HT-29 (cell line): Measurements from ENCODE around the gene MT3. TPM values are rescaled to one million over a fixed set of nuclear protein-coding genes. Genes with fewer than 3 reads are reported as not detected.

Experiments used
- DNase-seq: peaks from one replicate; pipeline ENCODE4 v3.0.0-alpha.2; 2015; ENCODE audit warnings: low spot score
- total RNA-seq: library from RNA; depleted of rRNA; stranded (reverse); fragments of >200 nt; shearing (Covaris generic); gene quantifications from 2 replicates; pipeline ENCODE4 v1.2.3, GENCODE V29; 2014; rRNA removed

Gene MT3
- total RNA-seq: 3.5 TPM in 1 of 2 replicates, not detected in the other

GRCh38 chr16:56589141-56590039 lies at the start of gene MT3:
Gene MT3, plus strand, starts transcription at chr16:56589528. Its CDS starts 63 bp downstream, at chr16:56589591.
- DNase-seq: no peak

DNA sequence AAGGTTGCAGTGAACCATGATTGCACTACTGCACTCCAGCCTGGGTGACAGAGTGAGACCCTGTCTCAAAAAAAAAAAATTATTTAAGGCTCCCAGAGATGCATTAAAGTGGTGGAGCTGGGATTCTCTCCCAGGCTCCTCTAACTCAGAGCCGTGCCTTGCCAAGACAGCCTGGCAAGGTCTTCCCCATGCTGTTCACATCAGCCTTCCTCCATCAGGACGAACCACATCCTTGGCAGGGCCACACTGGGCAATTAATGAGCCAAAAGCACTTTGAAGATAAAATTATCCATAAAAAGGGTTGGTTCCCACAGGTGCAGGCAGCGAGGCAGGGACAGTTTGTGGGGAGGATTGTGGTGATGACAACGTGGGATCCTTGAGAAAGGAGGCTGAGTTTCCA lies 49.7 kb upstream of the MT3 start:
- no peak for DNase-seq

- no peak for DNase-seq
Observed at GRCh38 chr16:56542039-56542438, 47.3 kb upstream of the MT3 start.

DNA sequence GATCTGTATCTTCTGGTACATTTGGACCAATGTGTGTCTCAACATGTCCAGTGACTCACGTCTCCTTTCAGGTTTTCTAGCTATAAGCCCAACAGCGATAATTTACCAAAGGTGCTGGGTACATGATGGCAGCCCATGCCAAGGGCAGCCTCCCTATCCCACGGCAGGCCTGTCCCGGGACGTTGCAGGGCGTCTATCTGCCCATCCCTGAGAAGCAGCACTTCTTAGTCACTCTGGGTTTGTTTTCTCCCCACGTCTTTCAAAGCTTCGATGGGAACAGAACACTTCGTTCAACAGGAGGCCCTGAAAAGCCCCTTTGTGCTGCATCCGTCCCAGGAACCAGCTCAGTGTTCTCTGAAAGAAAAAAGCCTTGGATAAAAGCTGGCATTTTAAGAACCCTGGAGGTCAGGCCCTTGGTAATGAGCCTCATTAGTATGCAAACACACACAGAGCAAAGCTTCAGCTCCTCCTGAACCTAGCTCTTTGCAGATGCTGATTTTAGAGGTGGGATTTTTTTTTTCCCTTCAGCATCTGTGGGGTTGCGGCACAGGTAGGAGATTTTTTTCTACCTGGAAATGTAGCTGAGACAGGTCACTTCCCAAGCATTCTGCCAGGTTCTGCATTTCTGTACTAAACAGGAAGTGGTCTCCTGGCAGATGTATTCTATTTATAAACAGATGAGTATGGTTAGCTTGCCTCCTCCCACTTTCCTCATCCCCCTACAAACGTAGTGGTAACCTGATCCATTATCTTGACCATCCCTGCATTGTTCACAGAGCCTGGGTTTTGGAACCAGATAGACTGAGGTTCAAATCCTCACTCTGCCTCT lies 42.0 kb upstream of the MT3 start:
- DNase-seq: no peak

DNA sequence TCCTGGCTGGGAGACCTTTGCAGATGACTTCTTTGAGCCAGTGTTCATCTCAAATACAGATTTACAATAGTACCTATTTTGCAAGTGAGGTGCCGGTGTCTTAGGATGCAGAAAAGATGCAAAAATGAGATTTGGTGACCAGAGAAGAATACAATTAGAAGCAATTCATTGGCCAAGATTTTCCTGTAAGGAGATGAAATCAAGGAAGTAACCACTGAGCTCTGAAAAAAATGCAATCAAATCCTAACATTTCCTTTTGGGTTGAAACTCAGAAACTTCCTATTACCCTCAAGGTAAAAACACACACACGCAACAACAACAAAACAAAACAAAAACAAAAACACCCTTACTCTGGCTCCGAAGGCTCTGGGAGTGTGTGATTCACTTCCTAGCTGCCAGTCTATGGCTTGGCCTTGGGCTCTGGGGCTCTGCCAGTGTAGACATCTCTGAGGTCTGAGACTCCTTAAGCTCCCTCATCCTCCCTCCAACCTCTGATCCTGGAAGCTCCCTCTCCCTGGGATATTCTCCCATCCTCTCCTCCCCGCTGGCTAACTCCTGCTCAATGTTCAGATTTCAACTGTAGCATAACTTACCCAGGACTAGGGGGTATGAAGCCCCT lies 41.3 kb upstream of the MT3 start:
- no peak for DNase-seq

DNA sequence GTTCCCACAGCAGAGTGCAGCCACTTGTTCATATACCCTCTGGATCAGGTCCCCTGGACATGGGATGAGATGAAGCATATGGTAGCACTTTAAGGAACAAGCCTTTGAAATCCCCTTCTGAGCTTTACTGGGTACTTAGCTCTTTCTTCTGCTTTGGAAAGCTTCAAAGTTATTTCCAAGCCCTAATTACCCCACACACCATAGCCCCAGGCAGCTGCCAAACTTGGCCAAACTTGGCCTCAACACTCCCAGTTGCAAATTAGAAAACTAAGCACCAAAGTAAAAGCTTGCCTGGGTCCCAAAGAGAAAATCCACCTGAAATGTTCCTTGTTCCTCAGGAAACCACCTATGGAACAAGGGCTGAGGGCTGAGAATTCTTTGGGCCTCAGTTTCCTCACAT lies 40.2 kb upstream of the MT3 start:
- DNase-seq: no peak

GRCh38 chr16:56549744-56550385 lies 39.5 kb upstream of the MT3 start:
- no peak for DNase-seq

DNA sequence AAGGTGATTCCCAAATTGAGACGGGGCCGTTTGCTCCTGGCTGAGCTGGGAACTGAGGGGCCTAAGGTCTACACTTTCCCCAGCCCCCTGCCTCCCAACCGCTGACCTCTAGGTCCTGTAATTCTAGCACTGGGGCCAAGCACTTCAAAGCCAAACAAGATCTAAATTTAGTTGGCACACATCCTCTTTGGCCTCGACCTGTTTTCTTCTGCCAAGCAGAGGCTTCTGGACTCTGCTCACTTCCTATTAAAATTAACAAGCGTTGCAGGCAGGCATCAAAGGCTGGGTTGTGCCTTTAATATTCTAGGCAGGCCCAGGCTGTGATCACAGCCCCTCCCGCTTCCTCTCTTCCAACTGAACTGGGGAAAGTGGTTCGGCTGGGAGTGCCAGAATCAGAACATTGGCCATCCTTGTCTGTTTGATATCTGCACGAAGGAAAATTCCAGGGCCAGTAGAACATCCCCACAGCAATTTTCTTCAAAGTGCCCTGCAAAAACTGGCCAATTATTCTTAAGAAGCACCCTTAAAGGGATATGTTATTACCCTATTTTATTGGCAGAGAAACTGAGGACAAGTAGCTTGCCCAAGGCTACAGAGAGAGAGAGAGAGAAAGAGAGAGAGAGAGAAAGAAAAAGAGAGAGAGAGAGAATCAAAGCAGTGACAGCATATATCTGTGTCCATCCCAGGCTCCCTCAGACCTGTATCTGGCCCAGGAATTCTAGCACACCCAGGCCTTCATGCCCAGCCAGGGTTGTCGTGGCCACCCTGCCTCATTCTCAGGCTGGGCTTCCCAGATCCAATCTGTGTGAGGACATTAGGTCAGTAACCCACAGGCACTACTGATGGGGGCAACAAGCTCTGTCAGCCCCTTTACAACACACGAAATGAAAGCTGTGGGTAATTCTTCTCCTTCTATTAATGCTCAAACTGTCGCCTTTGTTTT lies 37.3 kb upstream of the MT3 start:
- peak; percentile 23 for DNase-seq

DNA sequence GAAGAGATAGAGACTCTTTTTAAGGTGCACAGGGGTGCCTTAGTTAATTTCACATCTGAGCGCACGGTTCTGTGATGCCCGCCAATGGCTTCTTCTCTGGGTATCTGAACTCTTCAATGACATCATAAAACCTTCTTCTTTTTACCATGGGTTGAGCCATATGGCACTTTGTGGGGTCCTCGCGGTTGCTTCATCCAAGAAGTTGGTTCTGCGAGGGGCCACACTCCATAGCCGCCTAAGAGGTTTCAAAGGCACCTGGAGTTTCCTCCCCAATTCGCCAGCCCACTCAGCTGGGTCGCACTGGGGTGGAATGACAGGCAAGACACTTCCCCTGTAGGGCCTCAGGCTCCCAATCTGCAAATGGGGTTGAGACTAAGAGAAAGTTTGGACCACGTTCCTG lies 34.9 kb upstream of the MT3 start:
- DNase-seq: no peak

DNA sequence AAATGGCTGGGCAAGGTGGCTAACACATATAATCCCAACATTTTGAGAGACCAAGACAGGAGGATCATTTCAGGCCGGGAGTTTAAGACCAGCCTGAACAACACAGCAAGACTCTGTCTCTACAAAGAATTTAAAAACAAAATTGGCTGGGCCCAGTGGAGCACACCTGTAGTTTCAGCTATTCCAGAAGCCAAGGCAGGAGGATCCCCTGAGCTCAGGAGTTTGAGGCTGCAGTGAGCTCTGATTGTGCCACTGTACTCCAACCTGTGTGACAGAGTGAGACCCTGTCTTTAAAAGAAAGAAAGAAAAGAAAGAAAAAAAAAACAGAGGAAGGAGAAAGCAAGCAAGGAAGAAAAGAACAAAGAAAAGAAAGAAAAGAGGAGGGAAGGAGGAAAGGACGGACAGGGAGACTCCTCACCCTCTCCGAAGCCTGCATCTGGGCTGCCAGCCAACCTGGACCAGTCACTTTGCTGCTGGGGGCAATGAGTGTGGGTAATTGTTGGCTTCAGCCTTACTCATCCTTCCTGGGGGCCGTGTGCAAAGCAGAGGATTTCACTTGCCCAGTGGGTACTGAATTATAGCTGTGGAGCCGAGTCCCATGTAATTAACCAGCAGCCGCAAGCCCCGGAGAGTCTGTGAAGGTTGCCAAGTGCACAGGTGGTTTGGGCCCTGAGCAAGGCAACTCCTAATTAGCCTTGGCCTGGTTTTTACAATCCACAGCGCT lies 31.1 kb upstream of the MT3 start:
- DNase-seq: no peak

DNA sequence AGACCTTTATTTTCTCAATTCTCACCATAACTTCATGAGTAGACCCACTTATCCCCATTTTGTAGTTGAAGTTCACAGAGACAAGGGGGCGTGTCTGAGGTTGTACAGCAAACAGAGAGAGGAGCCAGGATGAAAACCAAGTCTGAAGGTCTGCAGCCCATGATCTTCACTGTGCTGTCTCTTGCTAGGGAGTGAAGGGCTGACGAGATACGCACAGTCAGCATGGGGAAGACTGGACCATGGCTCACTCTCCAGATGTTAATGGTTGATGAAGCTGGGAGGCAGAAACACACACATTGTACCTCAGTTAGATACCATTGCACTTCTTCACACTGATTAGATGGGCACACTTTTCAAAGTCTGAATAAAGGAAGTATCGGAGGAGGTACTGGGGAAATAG lies 30.2 kb upstream of the MT3 start:
- no peak for DNase-seq

DNA sequence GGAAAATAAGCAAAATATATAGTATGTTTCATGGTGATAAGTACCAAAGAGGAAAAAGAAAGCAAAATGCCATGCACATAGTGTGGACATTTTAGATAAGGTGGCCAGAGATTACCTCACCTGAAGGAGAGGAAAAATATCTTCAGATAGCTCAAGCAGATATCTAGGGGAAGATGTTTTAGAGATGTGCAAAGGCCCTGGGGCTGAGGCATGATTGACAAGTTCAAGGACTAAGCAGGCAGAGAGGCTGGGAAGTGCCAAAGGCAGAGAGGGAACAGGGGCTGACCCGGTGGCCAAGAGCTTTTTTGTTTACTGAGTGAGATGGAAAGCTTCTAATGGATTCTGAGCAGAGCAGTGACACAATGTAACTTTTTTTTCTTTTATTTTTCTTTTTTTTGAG lies 28.9 kb upstream of the MT3 start:
- no peak for DNase-seq

DNA sequence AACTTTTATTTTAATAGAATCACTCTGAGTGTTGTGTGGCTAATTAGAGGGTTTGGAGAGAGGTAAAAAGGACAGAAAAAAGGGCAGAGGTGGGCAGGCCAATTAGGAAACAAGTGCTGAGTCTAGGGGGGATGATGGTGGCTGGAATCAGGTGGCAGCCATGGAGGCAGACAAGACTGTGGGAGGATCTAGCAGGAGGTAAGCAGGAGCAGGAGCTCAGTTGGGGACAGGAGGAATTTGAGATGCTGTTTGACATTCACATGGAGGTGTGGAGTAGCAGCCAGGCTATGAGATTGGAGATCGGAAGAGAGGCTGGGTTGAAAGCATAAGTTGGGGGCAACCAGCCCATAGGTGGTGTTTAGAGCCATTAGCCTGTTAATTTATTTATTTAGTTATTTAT lies 28.2 kb upstream of the MT3 start:
- DNase-seq: no peak

DNA sequence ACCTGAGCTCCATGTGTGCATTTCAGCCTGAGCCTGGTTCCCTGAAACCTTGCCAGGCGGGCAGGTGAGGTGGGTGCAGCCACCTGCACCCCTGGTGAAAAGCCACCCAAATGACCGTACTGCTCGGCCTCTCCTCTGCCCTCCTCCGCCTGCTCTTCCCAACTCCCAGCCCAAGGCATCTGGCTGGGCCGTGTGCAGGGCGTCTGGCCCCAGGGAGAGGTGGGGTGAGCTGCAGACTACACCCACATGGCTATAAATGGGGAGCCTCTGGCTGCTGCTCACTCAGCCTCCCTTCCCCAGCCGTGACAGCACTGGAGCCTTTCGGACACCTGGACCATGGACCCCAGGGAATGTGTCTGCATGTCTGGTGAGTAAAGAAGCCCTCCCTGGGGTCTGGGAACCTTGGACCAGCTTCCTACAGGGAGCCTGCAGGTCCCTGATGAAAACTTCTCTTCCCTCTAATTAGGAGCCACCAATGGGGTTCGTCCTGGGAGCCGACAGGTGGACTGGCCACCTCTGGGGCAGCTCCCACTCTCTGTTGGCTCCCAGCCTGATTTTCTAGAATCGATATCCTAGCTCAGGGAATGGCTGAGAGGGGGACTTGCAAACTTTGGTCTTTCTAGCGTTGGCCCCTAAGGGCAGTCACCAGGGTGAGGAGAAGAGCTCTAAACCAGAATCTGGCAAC lies 24.4 kb upstream of the MT3 start, which contains the start of gene MT4:
Gene MT4 (plus strand): TSS at position 281 of the 685 bp plus-strand sequence. CDS start 56 bp downstream, at position 337.
- DNase-seq: no peak

- DNase-seq: no peak
Observed at GRCh38 chr16:56569971-56570370, 19.4 kb upstream of the MT3 start.

DNA sequence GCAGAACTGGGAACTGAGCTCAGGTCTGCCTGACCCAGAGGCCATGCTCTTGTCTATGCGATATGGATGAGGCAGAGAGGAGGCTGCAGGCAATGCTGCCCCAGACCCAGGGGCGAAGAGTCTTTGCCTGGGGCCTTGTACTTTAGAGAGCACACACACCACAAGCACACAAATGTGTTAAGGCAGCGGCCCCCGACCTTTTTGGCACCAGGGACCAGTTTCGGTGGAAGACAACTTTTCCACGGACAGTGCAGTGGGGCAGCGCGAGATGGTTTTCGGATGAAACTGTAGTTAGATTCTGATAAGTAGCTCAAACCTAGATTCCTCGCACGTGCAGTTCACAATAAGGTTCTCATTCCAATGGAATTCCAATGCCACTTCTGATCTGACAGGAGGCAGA lies 17.8 kb upstream of the MT3 start:
- DNase-seq: no peak

- no peak for DNase-seq
Observed at GRCh38 chr16:56574625-56575024, 14.7 kb upstream of the MT3 start.

- DNase-seq: peak; percentile 88
Observed at GRCh38 chr16:56576585-56577299, 12.6 kb upstream of the MT3 start.

- no peak for DNase-seq
Observed at GRCh38 chr16:56577300-56577625, 12.1 kb upstream of the MT3 start.
